Memory B cell (primary cell): ENCODE results near the gene GBF1.

ENCODE experiments used
- ATAC-seq: fragments of 150-1000 bp; cut with Tn5 transposase; 2 replicates; pipeline ENCODE4 v1.10.0; 2021; ENCODE audit warnings: low read depth, mild to moderate bottlenecking, moderate library complexity
- DNase-seq, 2 donors: peaks; one replicate each; pipeline ENCODE4 v3.0.0; 2022; ENCODE audit warnings: low spot score in 2 of 2
- H3K27ac Mint-ChIP-seq: one replicate; pipeline ENCODE4 v1.8.0; 2022; ENCODE audit warnings: mild to moderate bottlenecking, moderate library complexity, mixed read lengths
- H3K27me3 Mint-ChIP-seq: one replicate; pipeline ENCODE4 v1.8.0; 2022; ENCODE audit warnings: mixed read lengths
- H3K36me3 Mint-ChIP-seq: one replicate; pipeline ENCODE4 v1.8.0; 2022; ENCODE audit warnings: mild to moderate bottlenecking, mixed read lengths
- H3K4me1 Mint-ChIP-seq: one replicate; pipeline ENCODE4 v1.8.0; 2022; ENCODE audit warnings: mixed read lengths
- H3K4me3 Mint-ChIP-seq: one replicate; pipeline ENCODE4 v1.8.0; 2022; ENCODE audit warnings: mild to moderate bottlenecking, moderate library complexity, mixed read lengths
- H3K9me3 Mint-ChIP-seq: one replicate; pipeline ENCODE4 v1.8.0; 2022; ENCODE audit warnings: mixed read lengths

GBF1 gene

GRCh38 chr10:102226542-102226870 lies 18.8 kb upstream of the GBF1 start:
- Mint-ChIP-seq H3K36me3 (no peaks in the 10 kb centered on the region), H3K4me1 (peaks cover 18% of the 10 kb centered on the region), H3K27ac (no peak overlapping the region), H3K27me3 (peaks cover 31% of the 10 kb centered on the region), H3K4me3 (peak overlapping the region; percentile 76), H3K9me3 (no peaks in the 10 kb centered on the region)
- DNase-seq (no peak), ATAC-seq (no peak)

- Mint-ChIP-seq H3K27ac (no peak overlapping the region), H3K36me3 (no peaks in the 10 kb centered on the region), H3K4me3 (no peak overlapping the region), H3K27me3 (peaks cover 32% of the 10 kb centered on the region), H3K9me3 (no peaks in the 10 kb centered on the region), H3K4me1 (peaks cover 20% of the 10 kb centered on the region)
- DNase-seq (no peak), ATAC-seq (no peak)
Observed at GRCh38 chr10:102227050-102227449, 18.3 kb upstream of the GBF1 start.

- Mint-ChIP-seq H3K27ac (no peak overlapping the region), H3K36me3 (no peaks in the 10 kb centered on the region), H3K4me3 (peak overlapping the region; percentile 82), H3K27me3 (peaks cover 37% of the 10 kb centered on the region), H3K4me1 (peaks cover 20% of the 10 kb centered on the region), H3K9me3 (no peaks in the 10 kb centered on the region)
- ATAC-seq = peak; percentile 68
- peak; percentile 83 to 87 for DNase-seq
Observed at GRCh38 chr10:102229810-102230263, 15.5 kb upstream of the GBF1 start.

DNA sequence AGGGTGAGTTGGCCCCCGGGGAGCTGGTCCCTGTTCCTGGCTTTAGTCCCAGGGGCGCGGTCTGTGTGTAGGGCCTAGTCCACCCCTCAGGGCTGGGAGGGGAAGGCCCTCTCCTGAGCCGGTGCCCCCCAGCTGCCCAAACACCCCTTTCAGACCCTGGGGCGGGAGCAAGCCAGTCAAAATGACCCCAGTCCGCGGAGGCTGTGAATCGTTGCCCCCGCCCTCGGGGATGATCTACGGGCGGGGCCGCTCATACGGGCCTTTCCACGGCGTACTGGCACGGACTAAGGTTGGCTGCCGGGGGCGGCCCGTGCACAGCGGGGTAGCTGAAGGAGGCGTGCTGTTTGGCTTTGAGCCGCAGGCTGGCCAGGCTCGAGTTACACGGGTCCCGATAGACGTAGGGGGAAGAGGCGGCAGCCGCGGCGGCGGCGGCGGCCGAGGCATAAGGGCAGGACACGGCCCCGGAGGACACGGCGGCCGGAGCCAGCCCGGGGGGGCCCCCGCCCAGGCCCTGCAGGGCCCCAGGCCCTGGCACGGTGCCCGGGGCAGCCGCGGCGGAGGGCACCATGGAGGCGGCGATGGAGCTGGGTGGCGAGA lies 15.0 kb upstream of the GBF1 start:
- Mint-ChIP-seq H3K27me3 (peaks cover 35% of the 10 kb centered on the region), H3K9me3 (no peaks in the 10 kb centered on the region), H3K27ac (no peak overlapping the region), H3K4me3 (peak overlapping the region; percentile 82), H3K36me3 (no peaks in the 10 kb centered on the region), H3K4me1 (peaks cover 20% of the 10 kb centered on the region)
- peak in 1 of 2 donors; percentile 51 for DNase-seq
- peak; percentile 26 for ATAC-seq

DNA sequence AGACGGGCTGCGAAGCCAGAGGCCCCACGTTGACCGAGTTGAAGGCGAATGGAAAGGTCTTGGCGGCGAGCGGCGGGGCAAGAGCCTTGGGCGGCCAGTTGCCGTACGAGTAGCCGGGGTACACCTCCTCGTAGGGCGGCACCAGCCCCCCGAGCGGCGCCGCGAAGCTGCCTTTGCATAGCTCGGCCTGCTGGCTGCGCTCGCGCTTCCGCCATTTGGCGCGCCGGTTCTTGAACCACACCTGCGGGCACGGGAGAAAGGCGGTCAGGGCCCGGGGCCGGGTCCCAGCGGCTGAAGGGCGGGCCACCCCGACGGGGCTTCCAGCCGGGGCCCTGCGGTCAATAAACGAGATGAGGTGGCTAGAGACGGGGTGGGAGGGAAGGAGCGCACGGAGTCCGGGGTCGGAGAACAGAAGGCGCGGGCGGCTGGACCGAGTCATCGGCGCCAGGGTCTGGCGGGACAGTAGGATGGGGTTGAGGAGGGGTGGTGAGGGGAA lies 14.4 kb upstream of the GBF1 start:
- H3K9me3 Mint-ChIP-seq = no peaks in the 10 kb centered on the region
- no peak overlapping the region for H3K27ac Mint-ChIP-seq
- H3K36me3 Mint-ChIP-seq = no peaks in the 10 kb centered on the region
- ATAC-seq (peak; percentile 23), DNase-seq (peak; percentile 41 to 65)
- H3K27me3 Mint-ChIP-seq = peaks cover 34% of the 10 kb centered on the region
- peak overlapping the region; percentile 78 for H3K4me3 Mint-ChIP-seq
- H3K4me1 Mint-ChIP-seq = peaks cover 17% of the 10 kb centered on the region

GRCh38 chr10:102231357-102232318 lies 13.7 kb upstream of the GBF1 start:
- Mint-ChIP-seq H3K4me1 (peaks cover 10% of the 10 kb centered on the region), H3K27ac (no peak overlapping the region), H3K4me3 (peak overlapping the region; percentile 78), H3K36me3 (no peaks in the 10 kb centered on the region), H3K27me3 (peaks cover 31% of the 10 kb centered on the region), H3K9me3 (no peaks in the 10 kb centered on the region)
- peak; percentile 67 to 76 for DNase-seq
- peak; percentile 57 for ATAC-seq

DNA sequence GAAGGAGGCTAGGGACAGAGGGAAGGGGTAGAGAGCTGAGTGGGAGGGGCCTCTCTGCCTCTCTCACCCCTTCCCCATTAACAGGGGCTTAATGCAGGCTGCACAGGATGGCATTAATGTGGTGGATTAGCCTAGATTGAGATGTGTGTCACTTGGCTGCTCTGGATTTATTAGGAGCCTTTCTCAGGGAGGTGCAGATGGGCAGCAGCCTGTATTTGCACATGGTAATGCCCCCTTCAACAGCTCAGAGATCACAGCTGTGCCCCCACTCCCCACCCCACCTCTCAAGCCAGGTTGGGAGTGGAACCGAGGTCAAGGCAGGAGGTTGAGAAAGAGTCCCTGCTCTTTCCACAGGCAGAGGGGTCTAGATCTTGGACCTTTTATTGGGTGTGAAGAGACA lies 11.3 kb upstream of the GBF1 start:
- Mint-ChIP-seq H3K4me3 (no peak overlapping the region), H3K27ac (no peak overlapping the region)

DNA sequence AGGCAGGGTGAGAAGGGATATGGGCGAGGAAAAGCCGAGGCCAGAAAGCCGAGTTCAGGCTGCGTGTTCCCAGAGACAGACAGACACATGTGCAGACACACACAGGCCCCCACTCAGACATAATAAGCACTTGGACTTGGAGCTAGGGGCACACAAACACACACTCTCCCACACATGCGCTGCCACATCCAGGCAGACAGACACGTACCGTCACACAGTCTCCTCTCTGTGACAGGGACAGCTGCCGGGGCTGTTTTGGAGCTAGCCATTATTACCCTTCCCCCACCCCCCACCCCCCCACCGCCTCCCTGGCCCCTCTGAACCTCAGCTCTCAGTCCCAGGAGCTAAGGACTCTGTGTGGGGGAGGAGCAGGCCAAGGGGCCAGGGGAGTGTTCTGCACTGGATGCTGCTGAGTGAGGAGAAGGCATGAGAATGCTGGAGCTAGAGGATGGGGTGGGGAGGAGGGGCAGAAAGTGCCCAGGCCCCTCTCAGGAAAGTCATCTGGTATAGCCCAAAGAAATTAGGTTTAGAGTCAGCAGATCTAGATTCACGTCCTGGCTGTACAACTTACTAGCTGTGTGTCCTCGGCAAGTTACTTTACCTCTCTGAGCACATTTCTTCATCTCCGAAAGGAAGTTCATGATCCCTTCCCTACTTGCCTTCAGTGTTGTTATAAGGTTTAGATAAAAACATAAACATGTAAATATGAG lies 10.3 kb upstream of the GBF1 start:
- H3K4me1 Mint-ChIP-seq = peaks cover 7% of the 10 kb centered on the region
- H3K36me3 Mint-ChIP-seq = no peaks in the 10 kb centered on the region
- DNase-seq (no peak), ATAC-seq (no peak)
- peaks cover 17% of the 10 kb centered on the region for H3K27me3 Mint-ChIP-seq
- H3K27ac Mint-ChIP-seq = no peak overlapping the region
- no peaks in the 10 kb centered on the region for H3K9me3 Mint-ChIP-seq
- no peak overlapping the region for H3K4me3 Mint-ChIP-seq

More for the DNA sequence above, 11.3 kb upstream of the GBF1 start:
- Mint-ChIP-seq H3K9me3 (no peaks in the 10 kb centered on the region), H3K36me3 (no peaks in the 10 kb centered on the region), H3K27me3 (peaks cover 18% of the 10 kb centered on the region), H3K4me1 (peaks cover 9% of the 10 kb centered on the region)
- ATAC-seq (no peak), DNase-seq (no peak)

DNA sequence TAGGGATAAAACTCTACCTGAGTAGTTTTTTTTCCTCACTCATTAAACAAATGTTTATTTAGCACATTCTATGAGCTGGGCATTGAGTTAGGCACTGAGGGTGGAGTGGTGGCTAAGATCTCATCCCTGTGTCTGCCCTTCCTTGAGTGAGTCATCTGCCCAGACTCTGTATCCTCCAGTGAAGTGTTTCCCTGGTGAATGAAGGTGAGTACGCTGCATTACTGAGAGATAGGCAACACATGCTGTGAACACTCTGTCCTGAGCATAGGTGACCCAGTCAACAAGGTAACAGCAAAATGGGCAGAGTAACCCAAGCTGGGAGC lies 9.8 kb upstream of the GBF1 start:
- Mint-ChIP-seq H3K4me1 (peaks cover 5% of the 10 kb centered on the region), H3K4me3 (no peak overlapping the region), H3K27ac (no peak overlapping the region), H3K36me3 (no peaks in the 10 kb centered on the region), H3K9me3 (no peaks in the 10 kb centered on the region), H3K27me3 (peaks cover 19% of the 10 kb centered on the region)
- no peak for ATAC-seq
- no peak for DNase-seq

DNA sequence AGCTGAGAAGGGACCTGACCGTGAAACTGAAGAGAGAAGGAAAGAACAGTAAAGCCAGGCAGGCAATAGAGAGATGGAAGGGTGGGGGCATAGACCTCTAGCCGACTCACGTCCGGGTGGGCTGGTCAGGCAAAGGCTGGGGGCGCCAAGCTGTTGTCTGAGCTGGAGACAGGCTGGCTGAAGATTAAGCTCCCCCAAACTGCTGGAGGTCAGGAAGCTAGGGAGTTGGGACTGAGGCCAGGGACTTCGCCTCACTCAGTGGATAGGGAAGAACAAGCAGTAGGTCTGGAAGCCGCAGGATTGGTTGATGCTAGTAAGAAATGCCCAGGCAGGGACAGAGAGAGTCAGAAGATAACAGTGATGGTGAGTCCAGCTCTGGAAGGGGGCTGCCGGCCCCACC lies 9.3 kb upstream of the GBF1 start:
- ATAC-seq = no peak
- no peaks in the 10 kb centered on the region for H3K36me3 Mint-ChIP-seq

GRCh38 chr10:102237711-102238252 lies 7.5 kb upstream of the GBF1 start:
- no peak overlapping the region for H3K27ac Mint-ChIP-seq
- DNase-seq (no peak), ATAC-seq (no peak)
- H3K4me3 Mint-ChIP-seq = no peak overlapping the region
- peaks cover 8% of the 10 kb centered on the region for H3K4me1 Mint-ChIP-seq
- H3K9me3 Mint-ChIP-seq = no peaks in the 10 kb centered on the region
- H3K27me3 Mint-ChIP-seq = peaks cover 18% of the 10 kb centered on the region
- no peaks in the 10 kb centered on the region for H3K36me3 Mint-ChIP-seq

More for the DNA sequence above, 9.3 kb upstream of the GBF1 start:
- peaks cover 20% of the 10 kb centered on the region for H3K27me3 Mint-ChIP-seq
- no peaks in the 10 kb centered on the region for H3K9me3 Mint-ChIP-seq
- no peak overlapping the region for H3K4me3 Mint-ChIP-seq
- peaks cover 7% of the 10 kb centered on the region for H3K4me1 Mint-ChIP-seq
- H3K27ac Mint-ChIP-seq = no peak overlapping the region
- no peak for DNase-seq

DNA sequence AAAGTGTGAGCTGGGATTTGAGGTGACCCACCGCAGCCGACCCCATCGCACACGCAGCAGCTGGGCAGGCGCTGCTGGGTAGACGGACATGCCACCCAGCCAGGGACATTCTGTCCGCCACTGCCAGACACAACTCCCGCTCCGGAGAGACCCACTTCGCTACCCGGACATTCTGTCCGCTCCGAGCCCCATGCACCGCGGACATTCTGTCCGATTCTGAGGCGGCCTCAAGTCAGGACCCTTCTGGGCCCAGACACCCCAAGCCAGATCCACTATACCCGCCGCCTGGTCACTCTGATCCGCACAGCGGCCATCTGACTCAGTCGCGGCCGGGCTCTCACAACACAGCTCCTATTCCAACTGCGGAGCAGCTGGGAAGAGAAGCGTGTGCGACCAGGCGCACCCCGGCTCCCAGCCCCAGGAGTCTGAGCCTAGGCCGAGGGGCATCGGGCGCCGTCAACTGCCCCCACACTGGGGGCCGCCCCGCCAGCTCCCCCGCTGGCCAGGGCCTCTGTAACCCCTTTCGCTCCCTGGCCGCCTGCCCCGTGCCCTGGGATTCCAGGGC lies 4.8 kb upstream of the GBF1 start:
- Mint-ChIP-seq H3K27me3 (peaks cover 15% of the 10 kb centered on the region), H3K4me3 (peak overlapping the region; percentile 22), H3K4me1 (peaks cover 12% of the 10 kb centered on the region), H3K27ac (no peak overlapping the region), H3K9me3 (no peaks in the 10 kb centered on the region), H3K36me3 (no peaks in the 10 kb centered on the region)
- no peak for ATAC-seq
- no peak for DNase-seq

- Mint-ChIP-seq H3K4me1 (peaks cover 14% of the 10 kb centered on the region), H3K9me3 (no peaks in the 10 kb centered on the region), H3K27ac (no peak overlapping the region), H3K27me3 (peaks cover 15% of the 10 kb centered on the region), H3K36me3 (no peaks in the 10 kb centered on the region), H3K4me3 (peak overlapping the region; percentile 22)
- DNase-seq = no peak
- ATAC-seq = no peak
Observed at GRCh38 chr10:102241032-102241443, 4.3 kb upstream of the GBF1 start.
